ENCODE measurements around the gene LRIF1.

The LRIF1 gene

DNA sequence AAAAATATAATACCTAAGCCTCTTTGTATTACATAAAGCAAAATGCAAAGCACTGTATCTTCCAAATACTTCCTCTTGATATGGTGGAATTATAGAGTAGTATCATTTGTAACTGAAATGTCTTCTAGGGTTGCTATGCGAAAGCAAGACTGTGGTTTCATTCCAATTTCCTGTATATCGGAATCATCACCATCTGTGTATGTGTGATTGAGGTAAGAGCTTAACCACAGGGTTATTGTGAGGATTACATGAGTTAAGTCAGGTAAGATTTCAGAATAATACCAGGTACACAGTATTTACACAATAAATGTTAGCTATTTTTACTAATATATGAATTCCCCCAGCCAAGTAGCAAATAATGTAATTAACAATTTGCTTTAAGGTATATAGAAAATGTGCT is 66.0 kb downstream of the LRIF1 start:
- DNase-seq (ENCODE audit: low read depth in 1 of 2, low spot score in 1 of 2), result no peak
